Esophagus (tissue), 2 donors: Measurements from ENCODE around the gene KRTAP1-5. TPM values are rescaled to one million over a fixed set of nuclear protein-coding genes. Genes with fewer than 3 reads are reported as not detected.

Experiments used
- H3K27ac ChIP-seq, 2 donors: one replicate each; pipeline ENCODE4 v1.5.1; 2013; ENCODE audit warnings: low read depth in 2 of 2, mild to moderate bottlenecking in 2 of 2, inconsistent platforms in 1 of 2, low read length in 1 of 2, moderate library complexity in 1 of 2
- H3K27me3 ChIP-seq, 2 donors: one replicate each; pipeline ENCODE4 v1.6.1; 2013; ENCODE audit warnings: low read length in 2 of 2, control low read depth in 1 of 2, mild to moderate bottlenecking in 1 of 2; ENCODE audit not compliant: insufficient read depth in 2 of 2, control insufficient read depth in 1 of 2
- H3K36me3 ChIP-seq, 2 donors: one replicate each; pipeline ENCODE4 v1.6.1; 2013; ENCODE audit warnings: low read length in 1 of 2; ENCODE audit not compliant: control insufficient read depth in 2 of 2, insufficient read depth in 2 of 2
- H3K4me1 ChIP-seq, 2 donors: one replicate each; pipeline ENCODE4 v1.6.1; 2013; ENCODE audit warnings: low read length in 1 of 2; ENCODE audit not compliant: control insufficient read depth in 2 of 2, insufficient read depth in 2 of 2
- H3K4me3 ChIP-seq, 2 donors: one replicate each; pipeline ENCODE4 v1.5.1; 2013; ENCODE audit warnings: low read length in 2 of 2, mild to moderate bottlenecking in 2 of 2, low read depth in 1 of 2, moderate library complexity in 1 of 2
- H3K9me3 ChIP-seq, 2 donors: one replicate each; pipeline ENCODE4 v1.6.1; 2013; ENCODE audit warnings: mild to moderate bottlenecking in 2 of 2, low read depth in 1 of 2, low read length in 1 of 2, moderate library complexity in 1 of 2; ENCODE audit not compliant: control insufficient read depth in 2 of 2, insufficient read depth in 1 of 2
- WGBS, 2 donors: extraction: QIAGEN DNeasy Blood & Tissue Kit; methylation state at CpG; one replicate each; pipeline ENCODE4 v1.1.7; 2013; 5-methylcytosine and 5-hydroxymethylcytosine counted together
- polyA plus RNA-seq, 2 donors: library from polyadenylated mRNA; stranded (reverse); fragments of 200-250 nt; gene quantifications; one replicate each; pipeline ENCODE4 v1.2.3, GENCODE V29; 2013
- donor health status: healthy with polysubstance abuse.
- donor health status: Bipolar disorder and iron deficiency.

KRTAP1-5 gene
- polyA plus RNA-seq, 2 donors: 0.09 TPM; not detected in 1

GRCh38 chr17:40993839-40994238, 33.2 kb downstream of the KRTAP1-5 start, which contains the start of gene KRTAP3-3:
TSS of gene KRTAP3-3 (minus strand) at chr17:40994164. CDS start at chr17:40994097, 67 bp downstream.
- Histone ChIP-seq H3K27ac (no peak within 1 kb of the TSS), H3K27me3 (no peaks in the 10 kb centered on the region), H3K36me3 (no peaks in the 10 kb centered on the region), H3K4me1 (no peaks in the 10 kb centered on the region), H3K9me3 (no peaks in the 10 kb centered on the region), H3K4me3 (no peak within 1 kb of the TSS)
- WGBS, 2 donors: 58 to 62% methylated on average over 4 of the region's 4 CpGs

- H3K27ac ChIP-seq: no peak overlapping the region
- H3K4me1 ChIP-seq: no peaks in the 10 kb centered on the region
- no peaks in the 10 kb centered on the region for H3K36me3 ChIP-seq
- no peak overlapping the region for H3K4me3 ChIP-seq
- 91 to 92% methylated on average over 2 of the region's 2 CpGs for WGBS, 2 donors
- H3K9me3 ChIP-seq: no peaks in the 10 kb centered on the region
- H3K27me3 ChIP-seq: no peaks in the 10 kb centered on the region
Measured at GRCh38 chr17:40993084-40993483, 33.9 kb downstream of the KRTAP1-5 start.

GRCh38 chr17:40992666-40993065, 34.3 kb downstream of the KRTAP1-5 start:
- H3K27me3 ChIP-seq: no peaks in the 10 kb centered on the region
- no peak overlapping the region for H3K4me3 ChIP-seq
- WGBS, 2 donors: 77 to 90% methylated on average over 3 of the region's 3 CpGs
- H3K27ac ChIP-seq: no peak overlapping the region
- no peaks in the 10 kb centered on the region for H3K9me3 ChIP-seq
- H3K4me1 ChIP-seq: no peaks in the 10 kb centered on the region
- H3K36me3 ChIP-seq: no peaks in the 10 kb centered on the region

GRCh38 chr17:40986920-40987319, 40.1 kb downstream of the KRTAP1-5 start:
- Histone ChIP-seq H3K27me3 (no peaks in the 10 kb centered on the region), H3K27ac (no peak overlapping the region), H3K4me3 (no peak overlapping the region), H3K9me3 (no peaks in the 10 kb centered on the region), H3K36me3 (no peaks in the 10 kb centered on the region), H3K4me1 (no peaks in the 10 kb centered on the region)
- 37 to 46% methylated on average over 8 of the region's 8 CpGs for WGBS, 2 donors

- H3K4me1 ChIP-seq: peaks cover 0 to 3% of the 10 kb centered on the region in 2 donors
- no peaks in the 10 kb centered on the region for H3K27me3 ChIP-seq
- H3K27ac ChIP-seq: no peak within 1 kb of the TSS
- no peaks in the 10 kb centered on the region for H3K36me3 ChIP-seq
- no peaks in the 10 kb centered on the region for H3K9me3 ChIP-seq
- H3K4me3 ChIP-seq: no peak within 1 kb of the TSS
- 58 to 67% methylated on average over 3 of the region's 3 CpGs for WGBS, 2 donors
Measured at GRCh38 chr17:40984226-40984625, 42.8 kb downstream of the KRTAP1-5 start, which contains the start of gene KRT40. TSS of gene KRT40 (minus strand) at chr17:40984326. CDS start at chr17:40984273, 53 bp downstream.

GRCh38 chr17:40981115-40981514, 45.9 kb downstream of the KRTAP1-5 start:
- Histone ChIP-seq H3K9me3 (no peaks in the 10 kb centered on the region), H3K4me3 (no peak overlapping the region), H3K36me3 (no peaks in the 10 kb centered on the region), H3K27ac (no peak overlapping the region), H3K4me1 (peaks cover 0 to 3% of the 10 kb centered on the region in 2 donors), H3K27me3 (no peaks in the 10 kb centered on the region)
- WGBS, 2 donors: 59 to 65% methylated on average over 5 of the region's 5 CpGs

GRCh38 chr17:40980596-40980995, 46.4 kb downstream of the KRTAP1-5 start:
- no peak overlapping the region for H3K27ac ChIP-seq

GRCh38 chr17:40980117-40980516, 46.9 kb downstream of the KRTAP1-5 start:
- H3K27me3 ChIP-seq: no peaks in the 10 kb centered on the region
- H3K4me3 ChIP-seq: no peak overlapping the region
- WGBS, 2 donors: 91 to 93% methylated on average over 3 of the region's 3 CpGs
- H3K27ac ChIP-seq: no peak overlapping the region
- H3K9me3 ChIP-seq: no peaks in the 10 kb centered on the region
- peaks cover 0 to 3% of the 10 kb centered on the region in 2 donors for H3K4me1 ChIP-seq
- no peaks in the 10 kb centered on the region for H3K36me3 ChIP-seq

More at GRCh38 chr17:40980596-40980995, 46.4 kb downstream of the KRTAP1-5 start:
- peaks cover 0 to 3% of the 10 kb centered on the region in 2 donors for H3K4me1 ChIP-seq
- 55 to 57% methylated on average over 8 of the region's 8 CpGs for WGBS, 2 donors
- no peak overlapping the region for H3K4me3 ChIP-seq
- no peaks in the 10 kb centered on the region for H3K27me3 ChIP-seq
- H3K9me3 ChIP-seq: no peaks in the 10 kb centered on the region
- H3K36me3 ChIP-seq: no peaks in the 10 kb centered on the region

GRCh38 chr17:40978575-40979151, 48.3 kb downstream of the KRTAP1-5 start:
- H3K27ac ChIP-seq: no peak overlapping the region
- 48 to 60% methylated on average over 13 of the region's 13 CpGs for WGBS, 2 donors
- H3K4me3 ChIP-seq: no peak overlapping the region
- H3K9me3 ChIP-seq: no peaks in the 10 kb centered on the region
- no peaks in the 10 kb centered on the region for H3K36me3 ChIP-seq
- H3K27me3 ChIP-seq: no peaks in the 10 kb centered on the region
- peaks cover 0 to 3% of the 10 kb centered on the region in 2 donors for H3K4me1 ChIP-seq
